IMR-90 (cell line): ENCODE results near the gene MID1. TPM values are rescaled to one million over a fixed set of nuclear protein-coding genes. Genes with fewer than 3 reads are reported as not detected.

ENCODE experiments used
- ATAC-seq: fragments of 200-7000 bp; cut with Tn5 transposase; 2 replicates; pipeline ENCODE4 v1.9.1; 2020; ENCODE audit warnings: low read depth, mild to moderate bottlenecking, moderate library complexity
- BruUV-seq: library from RNA; stranded (reverse); fragments of 400-500 nt; replicated peaks from 2 replicates; lab custom pipeline; 2021; lab: Mats Ljungman, UMichigan
- CTCF ChIA-PET: fragments of 300-600 bp; formaldehyde crosslinking; extraction: SDS; loops from one replicate; lab custom pipeline; 2021; ENCODE audit warnings: antibody characterized with exemption; lab: Yijun Ruan, JAX
- POLR2A ChIA-PET: fragments of 300-600 bp; sonication (Branson Sonifier 250); formaldehyde crosslinking; loops from one replicate; lab custom pipeline; 2022; ENCODE audit warnings: antibody characterized with exemption; ENCODE audit not compliant: unreplicated experiment; lab: Charles Lee
- DNase-seq: peaks from one replicate; pipeline ENCODE4 v3.0.0; 2013
- H2AFZ ChIP-seq: replicated peaks from 2 replicates; pipeline ENCODE3; 2013; ENCODE audit warnings: low read length, mild to moderate bottlenecking; ENCODE audit not compliant: poor library complexity
- H2AK5ac ChIP-seq: 2 replicates; pipeline ENCODE4 v1.6.1; 2013; ENCODE audit warnings: low read depth, low read length, inconsistent platforms
- H2AK9ac ChIP-seq: replicated peaks from 2 replicates; pipeline ENCODE3; 2013; ENCODE audit warnings: mild to moderate bottlenecking, low read depth, low read length, moderate library complexity; ENCODE audit not compliant: poor library complexity
- H2BK120ac ChIP-seq: 2 replicates; pipeline ENCODE4 v1.6.1; 2013; ENCODE audit warnings: low read depth, low read length, inconsistent platforms
- H2BK15ac ChIP-seq: 3 replicates; pipeline ENCODE4 v1.6.1; 2013; ENCODE audit warnings: low read depth, low read length, inconsistent platforms
- H2BK20ac ChIP-seq: 2 replicates; pipeline ENCODE4 v1.6.1; 2013; ENCODE audit warnings: low read depth, mild to moderate bottlenecking, inconsistent platforms, low read length, moderate library complexity
- H2BK5ac ChIP-seq: 2 replicates; pipeline ENCODE4 v1.6.1; 2013; ENCODE audit warnings: mild to moderate bottlenecking, low read depth, low read length, inconsistent platforms; ENCODE audit not compliant: poor library complexity, severe bottlenecking
- H3K14ac ChIP-seq: replicated peaks from 2 replicates; pipeline ENCODE4 v1.6.1; 2013; ENCODE audit warnings: low read depth, low read length, inconsistent platforms
- H3K18ac ChIP-seq: 2 replicates; pipeline ENCODE4 v1.6.1; 2013; ENCODE audit warnings: low read depth, low read length, control low read depth
- H3K23ac ChIP-seq: 2 replicates; pipeline ENCODE4 v1.6.1; 2013; ENCODE audit warnings: low read depth, low read length, inconsistent platforms
- H3K27ac ChIP-seq: 2 replicates; pipeline ENCODE4 v1.5.1; 2013; ENCODE audit warnings: mild to moderate bottlenecking, control low read depth, low read length; ENCODE audit not compliant: insufficient read depth
- H3K27me3 ChIP-seq: 2 replicates; pipeline ENCODE4 v1.6.1; 2013; ENCODE audit warnings: low read length; ENCODE audit not compliant: control insufficient read depth, insufficient read depth
- H3K36me3 ChIP-seq: 2 replicates; pipeline ENCODE4 v1.6.1; 2013; ENCODE audit warnings: low read length, mixed read lengths; ENCODE audit not compliant: control insufficient read depth, insufficient read depth
- H3K4ac ChIP-seq: 2 replicates; pipeline ENCODE4 v1.6.1; 2013; ENCODE audit warnings: low read depth, low read length, inconsistent platforms
- H3K4me1 ChIP-seq: 2 replicates; pipeline ENCODE4 v1.6.1; 2013; ENCODE audit warnings: low read length, mixed read lengths; ENCODE audit not compliant: control insufficient read depth, insufficient read depth
- H3K4me2 ChIP-seq: 2 replicates; pipeline ENCODE4 v1.6.1; 2013; ENCODE audit warnings: low read depth, mild to moderate bottlenecking, control low read depth, low read length, moderate library complexity
- H3K4me3 ChIP-seq: 2 replicates; pipeline ENCODE4 v1.5.1; 2013; ENCODE audit warnings: low read depth, mild to moderate bottlenecking, control low read depth, low read length, moderate library complexity; ENCODE audit not compliant: insufficient read depth
- H3K56ac ChIP-seq: 2 replicates; pipeline ENCODE4 v1.6.1; 2013; ENCODE audit warnings: low read length, inconsistent platforms; ENCODE audit not compliant: insufficient read depth; ENCODE audit errors: extremely low read depth
- H3K79me1 ChIP-seq, 2 experiments: 2 replicates each; pipeline ENCODE4 v1.6.1; 2013; ENCODE audit warnings: low read length in 2 of 2, inconsistent platforms in 1 of 2, low read depth in 1 of 2
- H3K9ac ChIP-seq: 2 replicates; pipeline ENCODE4 v1.6.1; 2013; ENCODE audit warnings: low read depth, low read length, control low read depth
- H3K9me1 ChIP-seq: 2 replicates; pipeline ENCODE4 v1.6.1; 2013; ENCODE audit warnings: low read length, inconsistent platforms; ENCODE audit not compliant: insufficient read depth
- H3K9me3 ChIP-seq: 2 replicates; pipeline ENCODE4 v1.6.1; 2013; ENCODE audit warnings: low read length; ENCODE audit not compliant: control insufficient read depth, insufficient read depth
- H4K20me1 ChIP-seq: 2 replicates; pipeline ENCODE4 v1.6.1; 2013; ENCODE audit warnings: low read length, inconsistent platforms; ENCODE audit not compliant: insufficient read depth
- H4K5ac ChIP-seq: 2 replicates; pipeline ENCODE4 v1.6.1; 2013; ENCODE audit warnings: mild to moderate bottlenecking, low read depth, low read length, control low read depth
- H4K8ac ChIP-seq, 2 experiments: 2 replicates each; pipeline ENCODE4 v1.6.1; 2013; ENCODE audit warnings: low read depth in 2 of 2, low read length in 2 of 2, control low read depth in 1 of 2, inconsistent platforms in 1 of 2
- H4K91ac ChIP-seq: 2 replicates; pipeline ENCODE4 v1.6.1; 2013; ENCODE audit warnings: low read depth, low read length, inconsistent platforms; ENCODE audit not compliant: insufficient read depth
- BHLHE40 ChIP-seq: fragments of 150-350 bp; IDR thresholded peaks from 2 replicates; pipeline ENCODE4 v1.6.1; 2016; ENCODE audit warnings: mild to moderate bottlenecking, low read depth, low read length
- ELK1 ChIP-seq: fragments of 150-350 bp; IDR thresholded peaks from 2 replicates; pipeline ENCODE4 v1.6.1; 2016; ENCODE audit warnings: low read depth, mild to moderate bottlenecking, low read length, moderate library complexity, borderline replicate concordance
- FOS ChIP-seq: fragments of 150-350 bp; IDR thresholded peaks from 2 replicates; pipeline ENCODE4 v1.6.1; 2016; ENCODE audit warnings: low read depth, low read length
- MXI1 ChIP-seq: IDR thresholded peaks from 2 replicates; pipeline ENCODE4 v1.6.1; 2012; ENCODE audit warnings: low read depth, mild to moderate bottlenecking, low read length, moderate library complexity, borderline replicate concordance
- RAD21 ChIP-seq: IDR thresholded peaks from 2 replicates; pipeline ENCODE4 v1.6.1; 2012; ENCODE audit warnings: low read length, improper control_type of control experiment
- WGBS, 2 experiments: methylation state at CpG; one replicate each; pipeline versions ENCODE4 v1.1.5 to v1.1.7; 2013; ENCODE audit warnings: missing lambda C conversion rate in 2 of 2; ENCODE audit not compliant: insufficient read length in 1 of 2; ENCODE audit errors: extremely low coverage in 2 of 2; 5-methylcytosine and 5-hydroxymethylcytosine counted together
- dilution Hi-C: fragments of 300-500 bp; cut with HindIII; formaldehyde crosslinking; loops from one replicate; pipeline ENCODE4 v1.14.3; 2018; ENCODE audit warnings: low sequenced_read_pairs; ENCODE audit not compliant: unreplicated experiment
- in situ Hi-C: fragments of 300-500 bp; cut with MboI; formaldehyde crosslinking; loops from 3 replicates; pipeline ENCODE4 v1.14.3; 2019; ENCODE audit warnings: low sequenced_read_pairs, inconsistent platforms, mixed read lengths
- intact Hi-C: fragments of 100-400 bp; cut with micrococcal nuclease; formaldehyde crosslinking; loops from 2 replicates; pipeline ENCODE4 v1.10.0; 2022
- polyA plus RNA-seq, 3 experiments: library from polyadenylated mRNA; depleted of rRNA; stranded (reverse); fragments of >200 nt; gene quantifications; 2 replicates each; pipeline ENCODE4 v1.2.3, GENCODE V29; 2012; ENCODE audit warnings: low replicate concordance in 1 of 3
- total RNA-seq: library from RNA; depleted of rRNA; stranded (reverse); fragments of >200 nt; gene quantifications from 2 replicates; pipeline ENCODE4 v1.2.3, GENCODE V29; 2012
- TF ChIP-seq, protein P1 (sequence below): conservative IDR thresholded peaks from 2 replicates; pipeline ENCODE4 v1.5.1; 2012; ENCODE audit warnings: mild to moderate bottlenecking, low read depth, low read length, improper control_type of control experiment

MID1 gene
- total and polyA plus RNA-seq, 2 of the 4 experiments (the other 2 are of a cell fraction), result 37.2 to 106 TPM

- 0 out of 2 replicates have a peak overlapping the region, but pooled peaks have one; percentile 10 for H2AK5ac ChIP-seq
- peak overlapping the region; percentile 95 for H3K4me2 ChIP-seq
- H4K91ac ChIP-seq, result peak overlapping the region; percentile 55
- peaks cover 12% of the 10 kb centered on the region for H3K4me1 ChIP-seq
- peak overlapping the region in 1 of 2 experiments; percentile 46; a peak in 1 of 4 replicates for H4K8ac ChIP-seq
- in situ Hi-C loops (loop anchor here (10.0 kb wide), 1 partner anchor 424 kb away; no protein-coding TSS in a partner anchor), dilution Hi-C loops (no loop called here), intact Hi-C loops (loop anchor here (5.0 kb wide), 5 partner anchors 103 to 483 kb away; no protein-coding TSS in a partner anchor)
- H4K20me1 ChIP-seq, result no peaks in the 10 kb centered on the region
- H3K27ac ChIP-seq, result peak overlapping the region; percentile 85
- H3K27me3 ChIP-seq, result no peaks in the 10 kb centered on the region
- peak overlapping the region; percentile 66 for H2BK5ac ChIP-seq
- H3K9ac ChIP-seq, result peak overlapping the region; percentile 89
- peak overlapping the region; percentile 87; the same call in 1 of the 2 replicates for H3K14ac ChIP-seq
- no peak for ATAC-seq
- H2AK9ac ChIP-seq, result peak overlapping the region; percentile 18
- ChIA-PET POLR2A (no interaction called here), CTCF (interaction anchor here (0.5 to 1.5 kb wide), 4 partner anchors 18 to 429 kb away, joined by 3 to 6 read pairs (median 4); no protein-coding TSS in a partner anchor)
- H2BK20ac ChIP-seq, result peak overlapping the region; percentile 54; the same call in 1 of the 2 replicates
- peak overlapping the region; percentile 51 for H2BK120ac ChIP-seq
- peak overlapping the region; percentile 25 for H2AFZ ChIP-seq
- H3K56ac ChIP-seq, result peak overlapping the region; percentile 27; the same call in 1 of the 2 replicates
- H2BK15ac ChIP-seq, result no peak overlapping the region; the same call in 1 of the 3 replicates
- peak overlapping the region; percentile 6; the same call in 1 of the 2 replicates for H4K5ac ChIP-seq
- H3K4me3 ChIP-seq, result peak overlapping the region; percentile 60
- no peaks in the 10 kb centered on the region for H3K9me3 ChIP-seq
- TF ChIP-seq ELK1 (no peak), FOS (no peak), MXI1 (no peak), RAD21 (no peak), BHLHE40 (no peak)
- TF ChIP-seq, protein P1, sequence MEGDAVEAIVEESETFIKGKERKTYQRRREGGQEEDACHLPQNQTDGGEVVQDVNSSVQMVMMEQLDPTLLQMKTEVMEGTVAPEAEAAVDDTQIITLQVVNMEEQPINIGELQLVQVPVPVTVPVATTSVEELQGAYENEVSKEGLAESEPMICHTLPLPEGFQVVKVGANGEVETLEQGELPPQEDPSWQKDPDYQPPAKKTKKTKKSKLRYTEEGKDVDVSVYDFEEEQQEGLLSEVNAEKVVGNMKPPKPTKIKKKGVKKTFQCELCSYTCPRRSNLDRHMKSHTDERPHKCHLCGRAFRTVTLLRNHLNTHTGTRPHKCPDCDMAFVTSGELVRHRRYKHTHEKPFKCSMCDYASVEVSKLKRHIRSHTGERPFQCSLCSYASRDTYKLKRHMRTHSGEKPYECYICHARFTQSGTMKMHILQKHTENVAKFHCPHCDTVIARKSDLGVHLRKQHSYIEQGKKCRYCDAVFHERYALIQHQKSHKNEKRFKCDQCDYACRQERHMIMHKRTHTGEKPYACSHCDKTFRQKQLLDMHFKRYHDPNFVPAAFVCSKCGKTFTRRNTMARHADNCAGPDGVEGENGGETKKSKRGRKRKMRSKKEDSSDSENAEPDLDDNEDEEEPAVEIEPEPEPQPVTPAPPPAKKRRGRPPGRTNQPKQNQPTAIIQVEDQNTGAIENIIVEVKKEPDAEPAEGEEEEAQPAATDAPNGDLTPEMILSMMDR, result no peak
- H3K18ac ChIP-seq, result peak overlapping the region; percentile 78
- no peaks in the 10 kb centered on the region for H3K9me1 ChIP-seq
- DNase-seq, result no peak
- no TSS peak for BruUV-seq
- peak overlapping the region; percentile 61 for H3K4ac ChIP-seq
- WGBS, 2 experiments, result 16% methylated on average over 6 of the region's 13 CpGs; no CpG with 5 or more reads in 1 of the 2 experiments
- peaks cover 3 to 18% of the 10 kb centered on the region in 2 experiments; a peak in 1 of 4 replicates for H3K79me1 ChIP-seq
- H3K36me3 ChIP-seq, result no peaks in the 10 kb centered on the region
- H3K23ac ChIP-seq, result no peak overlapping the region
These were observed 1.4 kb downstream of the MID1 start for GRCh38 chrX:10618961-10619360.
